Fibroblast of lung (primary cell): ENCODE results near the gene CNR2. TPM values are rescaled to one million over a fixed set of nuclear protein-coding genes. Genes with fewer than 3 reads are reported as not detected.

ENCODE experiments used
- DNase-seq, 2 donors: peaks; one replicate each; pipeline versions ENCODE4 v3.0.0 to v3.0.0-alpha.2; 2010; ENCODE audit warnings: low read depth in 2 of 2
- H2AFZ ChIP-seq: 2 replicates; pipeline ENCODE4 v1.5.1; 2012; ENCODE audit warnings: low read length, control low read depth, inconsistent platforms
- H3K27ac ChIP-seq: 2 replicates; pipeline ENCODE4 v1.5.1; 2011; ENCODE audit warnings: low read length, control low read depth; ENCODE audit not compliant: insufficient read depth
- H3K27me3 ChIP-seq: 2 replicates; pipeline ENCODE4 v1.5.1; 2011; ENCODE audit warnings: mild to moderate bottlenecking, low read length; ENCODE audit not compliant: control insufficient read depth, insufficient read depth
- H3K36me3 ChIP-seq: 2 replicates; pipeline ENCODE4 v1.5.1; 2011; ENCODE audit warnings: low read length; ENCODE audit not compliant: control insufficient read depth, insufficient read depth
- H3K4me1 ChIP-seq: 2 replicates; pipeline ENCODE4 v1.5.1; 2011; ENCODE audit warnings: low read length; ENCODE audit not compliant: control insufficient read depth, insufficient read depth; ENCODE audit errors: extremely low read depth
- H3K4me2 ChIP-seq: 2 replicates; pipeline ENCODE4 v1.5.1; 2011; ENCODE audit warnings: low read length, control low read depth; ENCODE audit not compliant: insufficient read depth; ENCODE audit errors: extremely low read depth
- H3K4me3 ChIP-seq, 4 experiments: fragments of 200-600 bp in 1 of 4; sonication (generic) in 1 of 4; replicated peaks in 1 of 4; 2 replicates each; pipeline ENCODE4 v1.5.1; 2011 to 2016; ENCODE audit warnings: low read length in 4 of 4, low read depth in 3 of 4, mild to moderate bottlenecking in 3 of 4, control low read depth in 2 of 4, inconsistent platforms in 1 of 4, mixed read lengths in 1 of 4; ENCODE audit not compliant: insufficient read depth in 1 of 4; ENCODE audit errors: control extremely low read depth in 1 of 4
- H3K79me2 ChIP-seq: 2 replicates; pipeline ENCODE4 v1.5.1; 2012; ENCODE audit warnings: mild to moderate bottlenecking, low read length, inconsistent platforms; ENCODE audit not compliant: control insufficient read depth, insufficient read depth
- H3K9ac ChIP-seq: 2 replicates; pipeline ENCODE4 v1.5.1; 2011; ENCODE audit warnings: mild to moderate bottlenecking, low read length, control low read depth; ENCODE audit not compliant: insufficient read depth
- H3K9me3 ChIP-seq: 2 replicates; pipeline ENCODE4 v1.5.1; 2012; ENCODE audit warnings: low read depth, low read length; ENCODE audit not compliant: control insufficient read depth, insufficient read depth
- H4K20me1 ChIP-seq: 2 replicates; pipeline ENCODE4 v1.5.1; 2011; ENCODE audit warnings: low read length; ENCODE audit not compliant: control insufficient read depth, insufficient read depth; ENCODE audit errors: extremely low read depth
- EZH2 ChIP-seq: IDR thresholded peaks from 2 replicates; pipeline ENCODE4 v1.5.1; 2012; ENCODE audit warnings: low read length, control low read depth, mild to moderate bottlenecking; ENCODE audit errors: missing control alignments
- polyA plus RNA-seq, 2 donors: library from polyadenylated mRNA; depleted of rRNA in 1 of 2; stranded (reverse) in 1 of 2; unstranded in 1 of 2; fragments of >200 nt; gene quantifications; 2 replicates each; pipeline ENCODE4 v1.2.1, GENCODE V29; 2011 to 2012; ENCODE audit warnings: missing spikeins in 1 of 2
- total RNA-seq: library from RNA; depleted of rRNA; stranded (reverse); fragments of >200 nt; gene quantifications from 2 replicates; pipeline ENCODE4 v1.2.1, GENCODE V29; 2014
- TF ChIP-seq, protein P1 (sequence below), 2 donors: IDR thresholded peaks in 1 of 2; conservative IDR thresholded peaks in 1 of 2; 1 replicate in 1 of 2; 2 replicates in 1 of 2; pipeline ENCODE4 v1.5.1; 2011 to 2012; ENCODE audit warnings: low read length in 2 of 2, control low read depth in 1 of 2, inconsistent platforms in 1 of 2, low read depth in 1 of 2, mild to moderate bottlenecking in 1 of 2

Gene CNR2
- total and polyA plus RNA-seq, 2 donors (not counting 1 experiment from before 2014, with no cell fraction given): not detected

DNA sequence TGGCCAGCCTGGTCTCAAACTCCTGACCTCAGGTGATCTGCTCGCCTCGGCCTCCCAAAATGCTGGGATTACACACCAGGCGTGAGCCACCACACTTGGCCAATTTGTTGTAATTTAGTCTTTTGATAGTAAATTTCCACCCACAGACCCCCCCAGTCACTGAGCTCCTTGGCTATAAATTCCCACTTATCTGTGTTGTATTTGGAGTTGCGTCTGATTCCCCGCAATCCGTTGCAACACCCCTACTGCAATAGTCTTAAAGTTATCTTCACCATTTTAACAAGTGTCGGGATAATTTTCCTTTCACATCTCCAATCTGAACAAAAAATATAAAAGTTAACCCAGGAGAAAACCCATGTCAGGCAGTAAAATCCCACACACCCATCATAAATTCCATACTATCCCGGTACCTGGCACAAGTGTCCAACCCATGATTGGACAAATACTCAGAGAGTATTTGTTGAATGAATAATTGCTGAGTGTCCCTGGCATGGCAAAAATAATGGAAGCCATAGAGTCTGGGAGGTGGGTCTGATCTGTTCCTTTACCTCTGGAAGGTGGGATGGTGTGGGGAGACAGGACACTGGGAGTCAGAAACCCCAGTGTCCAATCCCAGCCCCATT lies 9.3 kb upstream of the CNR2 start:
- Histone ChIP-seq H3K79me2 (no peaks in the 10 kb centered on the region), H2AFZ (no peak overlapping the region), H3K4me1 (no peaks in the 10 kb centered on the region), H3K9me3 (no peaks in the 10 kb centered on the region), H3K27ac (no peak overlapping the region), H3K27me3 (no peaks in the 10 kb centered on the region), H3K4me2 (no peak overlapping the region), H3K36me3 (no peaks in the 10 kb centered on the region), H4K20me1 (no peaks in the 10 kb centered on the region), H3K4me3 (no peak overlapping the region), H3K9ac (no peak overlapping the region)
- DNase-seq: no peak
- no peak for TF ChIP-seq EZH2
- TF ChIP-seq, protein P1, sequence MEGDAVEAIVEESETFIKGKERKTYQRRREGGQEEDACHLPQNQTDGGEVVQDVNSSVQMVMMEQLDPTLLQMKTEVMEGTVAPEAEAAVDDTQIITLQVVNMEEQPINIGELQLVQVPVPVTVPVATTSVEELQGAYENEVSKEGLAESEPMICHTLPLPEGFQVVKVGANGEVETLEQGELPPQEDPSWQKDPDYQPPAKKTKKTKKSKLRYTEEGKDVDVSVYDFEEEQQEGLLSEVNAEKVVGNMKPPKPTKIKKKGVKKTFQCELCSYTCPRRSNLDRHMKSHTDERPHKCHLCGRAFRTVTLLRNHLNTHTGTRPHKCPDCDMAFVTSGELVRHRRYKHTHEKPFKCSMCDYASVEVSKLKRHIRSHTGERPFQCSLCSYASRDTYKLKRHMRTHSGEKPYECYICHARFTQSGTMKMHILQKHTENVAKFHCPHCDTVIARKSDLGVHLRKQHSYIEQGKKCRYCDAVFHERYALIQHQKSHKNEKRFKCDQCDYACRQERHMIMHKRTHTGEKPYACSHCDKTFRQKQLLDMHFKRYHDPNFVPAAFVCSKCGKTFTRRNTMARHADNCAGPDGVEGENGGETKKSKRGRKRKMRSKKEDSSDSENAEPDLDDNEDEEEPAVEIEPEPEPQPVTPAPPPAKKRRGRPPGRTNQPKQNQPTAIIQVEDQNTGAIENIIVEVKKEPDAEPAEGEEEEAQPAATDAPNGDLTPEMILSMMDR (conservative IDR thresholded peaks at IDR 0.05 in 1 of 2, IDR thresholded peaks at IDR 0.05 in 1 of 2; ENCODE audit: low read depth in 1 of 2, low read length in 2 of 2): no peak

DNA sequence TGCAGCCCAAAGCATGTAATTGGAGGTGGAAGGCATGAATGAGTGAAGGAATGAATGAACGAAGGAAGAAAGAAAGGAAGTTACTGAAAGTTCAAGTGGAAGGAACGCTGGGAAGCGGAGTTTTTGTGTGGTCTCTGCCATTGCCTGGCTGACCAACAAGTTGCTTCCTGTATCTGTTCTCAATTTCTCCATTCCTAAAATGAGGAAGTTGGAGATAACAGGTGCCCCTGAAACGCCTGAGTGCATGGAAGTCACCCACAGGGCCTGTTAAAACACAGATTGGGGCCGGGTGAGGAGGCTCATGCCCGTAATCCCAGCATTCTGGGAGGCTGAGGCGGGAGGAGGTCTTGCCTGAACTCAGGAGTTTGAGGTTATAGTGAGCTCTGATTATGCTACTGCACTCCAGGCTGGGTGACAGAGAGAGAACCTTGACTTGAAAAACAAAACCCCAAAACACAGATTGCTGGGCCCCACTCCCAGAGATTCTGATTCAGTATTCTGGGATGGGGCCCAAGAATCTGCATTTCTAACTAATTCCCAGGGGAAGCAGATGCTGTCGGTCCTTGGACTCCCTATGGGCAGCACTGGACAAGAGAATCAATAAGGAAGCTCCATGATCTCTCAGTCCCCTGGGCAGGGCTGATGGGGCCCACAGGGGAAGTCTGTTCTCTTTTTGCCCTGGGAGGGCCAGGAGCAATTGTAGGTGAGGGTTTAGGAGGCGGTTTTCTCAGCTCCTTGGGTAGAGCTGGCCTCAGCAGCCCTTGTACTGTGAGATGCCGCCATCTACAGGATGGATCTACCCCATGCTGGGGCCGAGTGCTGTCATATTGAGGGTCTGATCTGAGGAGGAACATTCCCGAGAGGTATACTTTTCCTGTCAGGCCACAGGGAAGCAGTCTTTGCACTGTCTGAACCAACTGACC lies 3.3 kb upstream of the CNR2 start:
- no peak overlapping the region for H3K27ac ChIP-seq
- no peaks in the 10 kb centered on the region for H3K79me2 ChIP-seq
- H3K9ac ChIP-seq: no peak overlapping the region
- TF ChIP-seq EZH2: no peak
- TF ChIP-seq, protein P1 (conservative IDR thresholded peaks at IDR 0.05 in 1 of 2, IDR thresholded peaks at IDR 0.05 in 1 of 2; ENCODE audit: low read depth in 1 of 2, low read length in 2 of 2): peak; percentile 61 to 66
- H2AFZ ChIP-seq: no peak overlapping the region
- no peaks in the 10 kb centered on the region for H3K4me1 ChIP-seq
- no peaks in the 10 kb centered on the region for H3K9me3 ChIP-seq
- no peak overlapping the region for H3K4me2 ChIP-seq
- no peaks in the 10 kb centered on the region for H4K20me1 ChIP-seq
- H3K27me3 ChIP-seq: no peaks in the 10 kb centered on the region
- peak; percentile 60 to 68 for DNase-seq
- H3K4me3 ChIP-seq: no peak overlapping the region
- no peaks in the 10 kb centered on the region for H3K36me3 ChIP-seq

DNA sequence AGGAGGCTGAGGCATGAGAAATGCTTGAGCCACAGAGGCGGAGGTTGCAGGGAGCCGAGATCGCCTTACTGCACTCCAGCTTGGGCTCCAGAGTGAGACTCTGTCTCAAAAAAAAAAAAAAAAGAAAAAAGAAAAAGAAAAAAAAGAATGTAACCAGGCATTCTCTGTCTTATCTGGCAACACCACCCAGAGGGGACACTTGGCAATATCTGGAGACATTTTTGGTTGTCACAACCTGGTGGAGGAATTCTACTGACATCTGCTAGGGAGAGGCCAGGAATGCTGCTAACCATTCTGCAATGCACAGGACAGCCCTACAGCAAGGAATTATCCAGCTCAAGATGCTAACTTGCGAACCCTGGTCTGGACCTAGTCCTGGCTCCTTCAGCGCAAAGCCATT lies 2.3 kb upstream of the CNR2 start:
- no peak overlapping the region for H3K4me3 ChIP-seq
- no peak overlapping the region for H3K9ac ChIP-seq
- H3K4me2 ChIP-seq: no peak overlapping the region
- H3K27ac ChIP-seq: no peak overlapping the region
- H3K9me3 ChIP-seq: no peaks in the 10 kb centered on the region
- TF ChIP-seq, protein P1 (conservative IDR thresholded peaks at IDR 0.05 in 1 of 2, IDR thresholded peaks at IDR 0.05 in 1 of 2; ENCODE audit: low read depth in 1 of 2, low read length in 2 of 2): no peak
- no peak for TF ChIP-seq EZH2
- no peak overlapping the region for H2AFZ ChIP-seq
- H3K27me3 ChIP-seq: no peaks in the 10 kb centered on the region
- DNase-seq: no peak
- no peaks in the 10 kb centered on the region for H4K20me1 ChIP-seq
- no peaks in the 10 kb centered on the region for H3K4me1 ChIP-seq
- H3K36me3 ChIP-seq: no peaks in the 10 kb centered on the region
- H3K79me2 ChIP-seq: no peaks in the 10 kb centered on the region
